ENCODE data around the gene SPATA7. TPM values are rescaled to one million over a fixed set of nuclear protein-coding genes. Genes with fewer than 3 reads are reported as not detected.

SPATA7 gene
- total and polyA plus RNA-seq, 10 of the 15 experiments (the other 5 are each of a cell fraction or from before 2014, with no cell fraction given): 0.39 to 3.0 (median 2.2) TPM

GRCh38 chr14:88385212-88386101 is at the start of gene SPATA7 (continued):
- TF ChIP-seq, protein P1, sequence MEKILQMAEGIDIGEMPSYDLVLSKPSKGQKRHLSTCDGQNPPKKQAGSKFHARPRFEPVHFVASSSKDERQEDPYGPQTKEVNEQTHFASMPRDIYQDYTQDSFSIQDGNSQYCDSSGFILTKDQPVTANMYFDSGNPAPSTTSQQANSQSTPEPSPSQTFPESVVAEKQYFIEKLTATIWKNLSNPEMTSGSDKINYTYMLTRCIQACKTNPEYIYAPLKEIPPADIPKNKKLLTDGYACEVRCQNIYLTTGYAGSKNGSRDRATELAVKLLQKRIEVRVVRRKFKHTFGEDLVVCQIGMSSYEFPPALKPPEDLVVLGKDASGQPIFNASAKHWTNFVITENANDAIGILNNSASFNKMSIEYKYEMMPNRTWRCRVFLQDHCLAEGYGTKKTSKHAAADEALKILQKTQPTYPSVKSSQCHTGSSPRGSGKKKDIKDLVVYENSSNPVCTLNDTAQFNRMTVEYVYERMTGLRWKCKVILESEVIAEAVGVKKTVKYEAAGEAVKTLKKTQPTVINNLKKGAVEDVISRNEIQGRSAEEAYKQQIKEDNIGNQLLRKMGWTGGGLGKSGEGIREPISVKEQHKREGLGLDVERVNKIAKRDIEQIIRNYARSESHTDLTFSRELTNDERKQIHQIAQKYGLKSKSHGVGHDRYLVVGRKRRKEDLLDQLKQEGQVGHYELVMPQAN (conservative IDR thresholded peaks at IDR 0.05): peak; percentile 63; the same call in 1 of the 2 replicates
- TF ChIP-seq RB1 (IDR thresholded peaks at IDR 0.05; ENCODE audit: borderline replicate concordance) (no peak), SP1 (IDR thresholded peaks at IDR 0.05; ENCODE audit: low read depth, low read length) (peak; percentile 16), SRF (IDR thresholded peaks at IDR 0.05; ENCODE audit: low read depth in 2 of 2, low read length in 2 of 2) (peak in 1 of 2 experiments; percentile 30; a peak in 1 of 4 replicates), ESRRA (IDR thresholded peaks at IDR 0.05; ENCODE audit: low read length) (no peak), DPF2 (IDR thresholded peaks at IDR 0.05) (peak; percentile 47; the same call in 1 of the 2 replicates), SIN3A (IDR thresholded peaks at IDR 0.05; ENCODE audit: low read depth, low read length) (no peak), ZZZ3 (IDR thresholded peaks at IDR 0.05; ENCODE audit: control insufficient read depth, insufficient read length, low read depth) (no peak), GATAD2B (conservative IDR thresholded peaks at IDR 0.05; ENCODE audit: low read depth) (peak; percentile 59), USF2 (IDR thresholded peaks at IDR 0.05; ENCODE audit: borderline replicate concordance, low read depth, low read length) (no peak), NR2C1 (IDR thresholded peaks at IDR 0.05) (no peak), NFYA (IDR thresholded peaks at IDR 0.05; ENCODE audit: borderline replicate concordance, low read depth, low read length) (no peak), EGR1 (IDR thresholded peaks at IDR 0.05; ENCODE audit: borderline replicate concordance in 1 of 2, low read depth in 2 of 2, low read length in 2 of 2) (peak in 1 of 2 experiments; percentile 68; a peak in 1 of 3 replicates), PAX8 (IDR thresholded peaks at IDR 0.05) (no peak), NFIC (IDR thresholded peaks at IDR 0.05; ENCODE audit: low read depth, low read length) (no peak), ZNF24 (IDR thresholded peaks at IDR 0.05) (no peak), CREB1 (IDR thresholded peaks at IDR 0.05; ENCODE audit: low read depth) (peak; percentile 95), RAD51 (IDR thresholded peaks at IDR 0.05) (no peak), RELA (IDR thresholded peaks at IDR 0.05; ENCODE audit: borderline replicate concordance, partially characterized antibody) (peak; percentile 27), IKZF2 (IDR thresholded peaks at IDR 0.05) (peak; percentile 45 to 46; a peak in 3 of 4 replicates), HDGF (IDR thresholded peaks at IDR 0.05) (0 out of 2 replicates have a peak, but pooled peaks have one; percentile 39), ATF7 (IDR thresholded peaks at IDR 0.05; ENCODE audit: low read depth) (peak; percentile 86), PAX5 (IDR thresholded peaks at IDR 0.05; ENCODE audit: borderline replicate concordance, low read depth, low read length) (no peak)
- TF ChIP-seq, protein P2, sequence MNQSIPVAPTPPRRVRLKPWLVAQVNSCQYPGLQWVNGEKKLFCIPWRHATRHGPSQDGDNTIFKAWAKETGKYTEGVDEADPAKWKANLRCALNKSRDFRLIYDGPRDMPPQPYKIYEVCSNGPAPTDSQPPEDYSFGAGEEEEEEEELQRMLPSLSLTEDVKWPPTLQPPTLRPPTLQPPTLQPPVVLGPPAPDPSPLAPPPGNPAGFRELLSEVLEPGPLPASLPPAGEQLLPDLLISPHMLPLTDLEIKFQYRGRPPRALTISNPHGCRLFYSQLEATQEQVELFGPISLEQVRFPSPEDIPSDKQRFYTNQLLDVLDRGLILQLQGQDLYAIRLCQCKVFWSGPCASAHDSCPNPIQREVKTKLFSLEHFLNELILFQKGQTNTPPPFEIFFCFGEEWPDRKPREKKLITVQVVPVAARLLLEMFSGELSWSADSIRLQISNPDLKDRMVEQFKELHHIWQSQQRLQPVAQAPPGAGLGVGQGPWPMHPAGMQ (IDR thresholded peaks at IDR 0.05; ENCODE audit: borderline replicate concordance): no peak

Measured in GM12878 (cell line).